Measurements from ENCODE around the gene VPS39.

VPS39 gene

GRCh38 chr15:42172475-42172874, 35.6 kb downstream of the VPS39 start:
- TF ChIP-seq, protein P1, sequence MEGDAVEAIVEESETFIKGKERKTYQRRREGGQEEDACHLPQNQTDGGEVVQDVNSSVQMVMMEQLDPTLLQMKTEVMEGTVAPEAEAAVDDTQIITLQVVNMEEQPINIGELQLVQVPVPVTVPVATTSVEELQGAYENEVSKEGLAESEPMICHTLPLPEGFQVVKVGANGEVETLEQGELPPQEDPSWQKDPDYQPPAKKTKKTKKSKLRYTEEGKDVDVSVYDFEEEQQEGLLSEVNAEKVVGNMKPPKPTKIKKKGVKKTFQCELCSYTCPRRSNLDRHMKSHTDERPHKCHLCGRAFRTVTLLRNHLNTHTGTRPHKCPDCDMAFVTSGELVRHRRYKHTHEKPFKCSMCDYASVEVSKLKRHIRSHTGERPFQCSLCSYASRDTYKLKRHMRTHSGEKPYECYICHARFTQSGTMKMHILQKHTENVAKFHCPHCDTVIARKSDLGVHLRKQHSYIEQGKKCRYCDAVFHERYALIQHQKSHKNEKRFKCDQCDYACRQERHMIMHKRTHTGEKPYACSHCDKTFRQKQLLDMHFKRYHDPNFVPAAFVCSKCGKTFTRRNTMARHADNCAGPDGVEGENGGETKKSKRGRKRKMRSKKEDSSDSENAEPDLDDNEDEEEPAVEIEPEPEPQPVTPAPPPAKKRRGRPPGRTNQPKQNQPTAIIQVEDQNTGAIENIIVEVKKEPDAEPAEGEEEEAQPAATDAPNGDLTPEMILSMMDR (IDR thresholded peaks at IDR 0.05): no peak
- no peak for TF ChIP-seq ZFX (IDR thresholded peaks at IDR 0.05; ENCODE audit: borderline replicate concordance)
- H3K27ac ChIP-seq: no peak overlapping the region

- TF ChIP-seq ZFX (IDR thresholded peaks at IDR 0.05; ENCODE audit: borderline replicate concordance): no peak
- TF ChIP-seq, protein P1 (IDR thresholded peaks at IDR 0.05): no peak
- H3K27ac ChIP-seq: no peak overlapping the region
Measured at GRCh38 chr15:42171795-42172194, 36.3 kb downstream of the VPS39 start.

DNA sequence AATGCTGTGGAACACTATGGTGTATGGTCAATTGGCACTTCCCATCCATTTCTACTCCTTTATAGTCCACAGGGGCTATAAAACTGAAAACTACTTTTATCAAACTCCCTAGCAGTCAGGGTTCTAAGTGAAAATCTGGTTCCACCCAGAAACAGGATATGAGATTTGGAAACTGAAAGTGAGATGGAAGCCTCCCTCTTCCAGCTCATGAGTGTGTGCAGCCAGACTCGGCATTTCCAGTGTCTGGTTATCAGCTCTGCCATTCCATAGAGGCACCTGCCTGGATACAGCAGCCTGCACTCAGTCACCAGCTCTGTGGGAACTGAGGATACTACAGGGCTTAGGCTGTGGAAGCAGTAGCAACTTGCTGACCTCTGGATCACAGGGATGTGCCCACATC, 37.0 kb downstream of the VPS39 start:
- TF ChIP-seq, protein P1 (IDR thresholded peaks at IDR 0.05): no peak
- no peak overlapping the region for H3K27ac ChIP-seq

DNA sequence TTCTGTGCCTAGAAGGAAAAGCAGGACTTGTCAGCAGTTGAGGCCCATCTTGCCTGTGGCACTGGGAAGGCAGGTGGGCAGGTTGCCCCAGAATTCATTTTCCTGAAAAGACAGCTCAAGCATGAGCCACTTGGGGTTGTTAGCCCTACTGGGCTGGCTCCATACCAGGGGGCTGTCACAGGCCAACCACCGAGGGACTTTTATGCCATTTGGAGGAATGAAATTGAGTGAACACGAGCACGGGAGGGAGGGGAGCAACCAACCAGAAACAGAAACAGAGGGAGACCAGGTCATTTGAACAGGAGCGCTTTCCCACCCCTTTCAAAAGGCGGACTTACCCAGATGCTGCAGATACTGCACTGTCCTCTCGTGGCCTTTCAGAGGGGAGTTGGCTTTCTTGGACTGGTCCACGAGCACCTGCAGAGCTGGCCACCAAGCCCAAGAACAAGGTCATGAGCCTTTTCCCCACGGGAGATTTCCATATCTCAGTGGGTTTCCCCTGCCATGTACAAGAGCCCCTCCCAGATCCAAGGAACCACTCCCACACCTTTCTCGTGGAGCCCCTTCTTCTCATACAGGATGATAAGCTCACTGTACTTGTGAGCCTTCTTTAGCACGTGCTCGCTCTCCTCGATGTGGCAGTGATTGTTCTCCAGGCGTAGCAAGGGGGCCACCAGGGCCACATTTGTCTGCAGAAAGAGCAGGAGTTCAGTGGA, 41.7 kb downstream of the VPS39 start:
- no peak overlapping the region for H3K27ac ChIP-seq
- no peak for TF ChIP-seq ZFX (IDR thresholded peaks at IDR 0.05; ENCODE audit: borderline replicate concordance)
- TF ChIP-seq, protein P1 (IDR thresholded peaks at IDR 0.05): no peak

DNA sequence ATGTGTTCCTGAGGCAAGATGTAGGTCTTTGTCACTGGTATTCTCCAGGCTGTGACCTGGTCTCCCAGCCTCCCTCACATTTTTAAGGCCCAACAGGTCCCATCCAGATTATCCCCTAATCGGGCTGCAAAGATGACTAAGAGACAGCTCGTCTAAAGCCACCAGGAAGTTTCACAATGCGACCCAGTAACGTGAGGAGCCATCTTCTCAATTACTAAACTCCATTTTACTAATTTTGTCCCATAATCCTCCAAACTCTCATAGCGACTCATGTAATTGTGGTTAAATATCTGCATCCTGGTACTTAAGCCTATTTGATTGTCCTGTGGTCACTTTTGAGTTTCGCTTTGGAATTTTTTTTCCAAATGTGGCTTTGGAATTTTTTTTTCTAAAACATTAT, 43.0 kb downstream of the VPS39 start:
- no peak overlapping the region for H3K27ac ChIP-seq
- no peak for TF ChIP-seq ZFX (IDR thresholded peaks at IDR 0.05; ENCODE audit: borderline replicate concordance)
- TF ChIP-seq, protein P1 (IDR thresholded peaks at IDR 0.05): no peak

GRCh38 chr15:42163947-42164550, 44.1 kb downstream of the VPS39 start:
- TF ChIP-seq, protein P1 (IDR thresholded peaks at IDR 0.05): no peak
- no peak for TF ChIP-seq ZFX (IDR thresholded peaks at IDR 0.05; ENCODE audit: borderline replicate concordance)

DNA sequence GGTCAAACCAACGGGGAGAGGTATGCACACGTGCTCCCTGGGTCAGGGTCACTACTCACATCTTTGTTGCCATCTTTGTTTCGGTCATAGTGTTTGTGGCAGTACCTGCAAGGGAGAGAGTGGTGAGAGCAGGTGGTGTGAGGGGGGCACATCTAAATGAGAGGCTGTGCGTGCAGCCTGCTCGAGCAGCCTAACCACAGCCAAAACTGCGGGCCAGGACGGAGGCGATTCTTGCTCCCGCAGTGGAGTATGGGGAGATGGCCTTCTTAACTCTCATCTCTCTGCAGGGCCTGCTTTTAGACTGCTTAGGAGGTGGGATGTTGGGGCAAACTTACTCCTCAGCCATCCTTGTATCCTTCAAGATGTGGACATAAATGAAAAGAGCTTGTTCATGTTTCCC, 44.8 kb downstream of the VPS39 start:
- TF ChIP-seq, protein P1 (IDR thresholded peaks at IDR 0.05): no peak
- no peak for TF ChIP-seq ZFX (IDR thresholded peaks at IDR 0.05; ENCODE audit: borderline replicate concordance)
- H3K27ac ChIP-seq: no peak overlapping the region

More at GRCh38 chr15:42163947-42164550, 44.1 kb downstream of the VPS39 start:
- no peak overlapping the region for H3K27ac ChIP-seq
